GM21423 (cell line): ENCODE measurements around the gene XRCC6.
"Not testable (repeated sequence)": the region's sequence is repeated elsewhere in the genome, so short reads cannot be mapped to it uniquely, and the experiment has no call there.

Source experiments
- ATAC-seq: cut with Tn5 transposase; IDR thresholded peaks from one replicate; pipeline ENCODE4 v1.9.1; 2021; ENCODE audit warnings: mild to moderate bottlenecking, moderate library complexity; ENCODE audit not compliant: unreplicated experiment

XRCC6 gene

DNA sequence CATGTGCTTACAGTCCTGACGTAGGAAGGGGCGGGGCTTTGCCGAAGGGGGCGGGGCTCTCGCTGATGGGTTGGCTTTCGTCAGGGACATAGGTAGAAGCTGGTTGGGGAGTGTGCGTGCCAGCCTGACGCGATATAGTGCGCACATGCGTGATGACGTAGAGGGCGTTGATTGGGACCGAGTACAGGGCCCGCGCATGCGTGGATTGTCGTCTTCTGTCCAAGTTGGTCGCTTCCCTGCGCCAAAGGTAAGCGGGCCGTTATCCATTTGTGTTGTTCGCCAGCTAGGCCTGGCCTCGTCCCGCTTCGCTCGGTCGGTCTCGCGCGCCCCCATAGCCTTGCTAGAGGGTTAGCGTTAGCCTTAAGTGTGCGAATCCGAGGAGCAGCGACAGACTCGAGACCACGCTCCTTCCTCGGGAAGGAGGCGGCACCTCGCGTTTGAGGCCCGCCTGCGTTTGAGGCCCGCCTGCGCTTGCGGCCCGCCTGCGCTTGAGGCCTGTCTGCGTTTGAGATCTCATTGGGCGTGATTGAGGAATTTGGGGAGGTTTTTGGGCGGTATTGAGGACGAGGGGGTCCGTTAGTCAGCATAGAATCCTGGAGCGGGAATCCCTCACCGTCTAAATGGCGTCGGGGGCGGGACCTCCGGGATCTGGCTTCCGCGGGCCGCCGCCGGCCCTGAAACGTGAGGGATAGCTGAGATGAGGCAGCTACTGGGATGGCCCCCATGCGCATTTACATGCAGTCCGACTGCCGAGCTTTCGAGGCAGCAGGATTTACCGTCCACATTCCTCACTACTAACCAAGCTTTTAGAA, at the start of gene XRCC6:
TSS of gene XRCC6 (plus strand) at position 197 of the 812 bp plus-strand sequence. CDS start 710 bp downstream, outside the sequence.
- ATAC-seq, result peak; percentile 80

DNA sequence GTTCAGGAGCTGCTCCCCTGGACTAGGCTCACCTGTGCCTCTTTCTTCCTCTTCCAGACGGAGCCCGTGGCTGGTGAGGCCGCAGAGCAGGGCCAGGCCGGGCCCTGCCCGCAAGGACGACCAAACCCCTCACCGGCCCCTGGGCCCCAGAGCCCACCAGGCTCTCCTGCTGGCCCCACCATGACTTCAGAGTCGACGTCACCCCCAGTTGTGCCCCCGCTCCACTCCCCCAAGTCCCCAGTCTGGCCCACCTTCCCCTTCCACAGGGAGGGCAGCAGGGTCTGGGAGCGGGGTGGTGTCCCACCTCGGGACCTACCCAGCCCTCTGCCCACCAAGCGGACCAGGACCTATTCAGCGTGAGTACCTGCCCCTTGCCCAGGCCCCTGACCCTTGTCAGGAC, 49.3 kb upstream of the XRCC6 start:
- no peak for ATAC-seq

- not testable (repeated sequence) for ATAC-seq
Measured at GRCh38 chr22:41572305-41572704, 48.8 kb upstream of the XRCC6 start.

DNA sequence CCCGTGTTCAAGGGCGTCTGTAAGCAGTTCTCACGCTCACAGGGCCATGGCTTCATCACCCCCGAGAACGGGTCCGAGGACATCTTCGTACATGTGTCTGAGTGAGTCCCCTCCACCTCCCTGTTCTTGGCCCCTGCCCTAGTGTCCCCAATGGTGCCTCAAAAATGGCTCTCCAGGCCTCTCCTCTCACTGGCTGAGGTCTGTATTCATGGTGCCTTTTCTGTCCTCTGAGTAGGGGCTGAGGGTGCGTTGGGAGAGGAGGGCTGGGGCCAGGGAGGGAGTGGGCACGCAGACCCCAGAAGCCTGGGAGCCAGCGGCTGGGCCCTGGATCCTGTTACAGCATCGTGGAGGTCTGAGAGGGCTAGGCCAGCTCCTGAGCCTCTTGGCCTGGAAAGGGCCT, 47.4 kb upstream of the XRCC6 start:
- ATAC-seq, result no peak

DNA sequence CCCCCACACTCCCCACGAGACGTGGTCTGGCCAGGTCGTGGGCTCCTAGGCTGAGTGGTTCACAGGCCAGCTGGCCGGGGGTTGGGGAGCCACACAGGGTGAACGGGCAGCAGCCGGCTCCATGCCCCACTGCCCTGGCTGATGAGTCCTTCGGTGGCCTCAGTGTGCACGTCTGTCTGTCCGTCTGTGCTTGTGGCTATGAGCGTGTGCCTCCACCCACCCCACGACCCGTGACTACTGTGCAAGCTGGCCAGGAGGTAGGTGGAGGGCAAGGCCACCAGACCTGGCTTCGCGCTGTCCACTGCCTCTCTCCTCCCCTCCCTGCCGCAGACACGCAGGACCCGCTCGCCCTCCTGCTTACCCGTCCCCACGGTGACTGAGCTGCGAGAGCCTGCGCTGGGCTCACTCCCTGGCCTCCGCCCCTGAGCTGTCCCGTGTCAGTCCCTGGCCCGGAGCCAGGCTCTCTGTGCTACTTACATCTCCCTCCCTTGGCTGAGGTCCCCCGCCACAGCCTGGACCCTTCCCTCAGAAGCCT, 46.2 kb upstream of the XRCC6 start:
- no peak for ATAC-seq

- ATAC-seq, result no peak
Measured at GRCh38 chr22:41575533-41575932, 45.6 kb upstream of the XRCC6 start.

GRCh38 chr22:41576877-41577276, 44.2 kb upstream of the XRCC6 start:
- no peak for ATAC-seq

DNA sequence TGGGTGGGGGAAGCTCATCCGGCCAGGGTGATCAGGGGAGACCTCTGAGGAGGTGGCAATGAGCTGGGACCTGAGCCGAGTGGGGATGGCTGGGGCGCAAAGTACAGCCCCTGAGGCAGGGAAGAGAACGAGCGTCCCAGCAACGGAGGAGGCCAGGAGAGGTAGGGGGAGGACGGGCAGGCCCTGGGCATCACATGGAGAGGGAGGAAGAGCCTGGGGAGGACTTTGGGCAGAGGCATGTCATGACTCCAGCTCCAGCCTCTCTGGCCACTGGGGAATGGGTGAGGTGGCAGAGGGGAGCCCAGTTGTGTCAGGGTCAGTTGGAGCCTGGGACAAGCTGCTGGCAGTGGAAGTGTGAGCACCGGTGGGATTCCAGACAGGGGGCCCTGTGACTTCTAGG, 43.0 kb upstream of the XRCC6 start:
- ATAC-seq, result no peak

GRCh38 chr22:41578818-41579217, 42.3 kb upstream of the XRCC6 start:
- no peak for ATAC-seq

GRCh38 chr22:41579297-41579996, 41.6 kb upstream of the XRCC6 start:
- ATAC-seq, result no peak

- ATAC-seq, result no peak
Measured at GRCh38 chr22:41579997-41580355, 41.1 kb upstream of the XRCC6 start.

DNA sequence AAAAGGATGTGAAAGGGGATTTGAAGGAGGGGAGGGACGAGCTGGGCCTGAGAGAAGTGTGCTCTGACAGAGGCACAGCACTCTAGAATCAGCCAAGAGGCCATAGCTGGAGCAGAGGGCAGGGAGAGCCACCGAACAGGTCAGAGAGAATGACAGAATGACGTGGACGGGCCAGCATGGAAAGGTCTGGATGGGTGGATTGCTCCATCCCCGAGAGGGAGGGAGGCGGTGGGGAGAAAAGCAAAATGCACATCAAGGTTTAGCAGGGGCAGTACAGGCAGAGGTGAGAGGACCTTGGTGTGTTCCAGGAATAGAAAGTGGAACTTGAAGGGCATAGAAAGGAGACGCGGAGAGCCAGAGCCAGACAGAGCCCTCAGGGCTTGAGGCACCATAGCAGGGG, 38.4 kb upstream of the XRCC6 start:
- ATAC-seq, result no peak

DNA sequence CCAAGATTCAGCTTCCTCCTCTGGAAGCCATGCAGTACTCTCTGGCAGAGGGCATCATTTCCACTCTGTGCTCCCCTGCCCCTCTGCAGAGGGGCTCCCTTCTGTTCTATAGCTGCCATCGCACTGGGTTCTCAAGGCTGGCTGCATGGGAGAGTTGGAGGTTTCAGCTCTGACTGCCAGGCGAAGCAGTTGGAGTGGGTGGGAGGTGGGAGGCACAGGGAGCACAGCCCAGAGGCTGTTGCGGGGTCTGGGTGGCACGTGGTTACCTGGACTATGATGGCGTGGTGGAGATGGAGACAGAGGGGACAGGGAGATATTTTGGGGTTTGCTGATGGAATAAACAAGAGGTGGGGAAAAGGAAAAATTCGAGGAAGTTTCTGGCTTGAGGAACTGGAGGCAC, 36.2 kb upstream of the XRCC6 start:
- ATAC-seq, result no peak

DNA sequence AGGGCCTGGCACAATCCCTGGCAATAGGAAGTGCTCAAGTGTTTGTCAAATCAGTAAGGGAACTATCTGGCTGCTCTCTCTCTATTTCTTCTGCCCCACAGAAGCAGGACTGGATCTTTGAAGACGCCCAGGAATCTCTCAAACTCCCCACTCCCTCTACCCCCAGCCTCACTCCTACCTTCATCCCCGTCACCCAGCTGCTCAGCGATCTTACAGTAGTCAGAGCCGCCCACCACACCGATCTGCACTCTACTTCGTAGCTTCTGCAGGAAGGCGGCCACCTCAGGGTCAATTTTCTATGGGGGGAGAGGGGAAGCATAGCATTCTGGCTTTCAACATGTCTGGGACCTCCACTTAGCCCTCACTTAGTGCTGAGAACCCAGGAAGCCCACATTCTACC, 35.2 kb upstream of the XRCC6 start:
- ATAC-seq, result no peak

DNA sequence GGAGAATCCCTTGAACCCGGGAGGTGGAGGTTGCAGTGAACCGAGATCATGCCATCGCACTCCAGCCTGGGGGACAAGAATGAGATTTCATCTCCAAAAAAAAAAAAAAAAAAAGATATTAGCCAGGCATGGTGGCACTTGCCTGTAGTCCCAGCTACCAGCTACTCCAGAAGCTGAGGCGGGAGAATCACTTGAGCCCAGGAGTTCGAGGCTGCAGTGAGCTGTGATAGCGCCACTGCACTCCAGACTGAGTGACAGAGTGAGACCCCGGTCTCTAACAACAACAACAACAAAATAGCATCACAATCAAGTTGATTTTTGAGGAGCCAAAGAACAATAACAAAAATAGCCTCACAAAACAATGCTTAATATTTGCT, 33.8 kb upstream of the XRCC6 start:
- ATAC-seq, result no peak

GRCh38 chr22:41589391-41590241, 31.5 kb upstream of the XRCC6 start, which contains the start of gene PMM1:
TSS of gene PMM1 (minus strand) at chr22:41589840. CDS start at chr22:41589805, 35 bp downstream.
- peak; percentile 91 for ATAC-seq

DNA sequence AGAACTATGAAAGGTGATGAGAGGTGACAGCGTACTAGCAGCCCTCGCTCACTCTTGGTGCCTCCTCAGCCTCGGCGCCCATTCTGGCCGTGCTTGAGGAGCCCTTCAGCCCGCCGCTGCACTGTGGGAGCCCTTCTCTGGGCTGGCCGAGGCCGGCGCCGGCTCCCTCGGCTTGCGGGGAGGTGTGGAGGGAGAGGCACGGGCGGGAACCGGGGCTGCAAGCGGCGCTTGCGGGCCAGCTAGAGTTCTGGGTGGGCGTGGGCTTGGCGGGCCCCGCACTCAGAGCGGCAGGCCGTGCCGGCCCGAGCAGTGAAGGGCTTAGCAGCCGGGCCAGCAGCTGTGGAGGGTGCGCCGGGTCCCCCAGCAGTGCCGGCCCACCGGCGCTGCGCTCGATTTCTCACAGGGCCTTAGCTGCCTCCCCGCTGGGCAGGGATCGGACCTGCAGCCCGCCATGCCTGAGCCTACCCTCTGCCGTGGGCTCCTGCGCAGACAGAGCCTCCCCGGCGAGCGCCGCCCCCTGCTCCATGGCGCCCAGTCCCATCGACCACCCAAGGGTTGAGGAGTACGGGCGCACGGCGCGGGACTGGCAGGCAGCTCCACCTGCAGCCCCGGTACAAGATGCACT, 27.6 kb upstream of the XRCC6 start:
- not testable (repeated sequence) for ATAC-seq

- no peak for ATAC-seq
Measured at GRCh38 chr22:41595703-41596102, 25.4 kb upstream of the XRCC6 start.

DNA sequence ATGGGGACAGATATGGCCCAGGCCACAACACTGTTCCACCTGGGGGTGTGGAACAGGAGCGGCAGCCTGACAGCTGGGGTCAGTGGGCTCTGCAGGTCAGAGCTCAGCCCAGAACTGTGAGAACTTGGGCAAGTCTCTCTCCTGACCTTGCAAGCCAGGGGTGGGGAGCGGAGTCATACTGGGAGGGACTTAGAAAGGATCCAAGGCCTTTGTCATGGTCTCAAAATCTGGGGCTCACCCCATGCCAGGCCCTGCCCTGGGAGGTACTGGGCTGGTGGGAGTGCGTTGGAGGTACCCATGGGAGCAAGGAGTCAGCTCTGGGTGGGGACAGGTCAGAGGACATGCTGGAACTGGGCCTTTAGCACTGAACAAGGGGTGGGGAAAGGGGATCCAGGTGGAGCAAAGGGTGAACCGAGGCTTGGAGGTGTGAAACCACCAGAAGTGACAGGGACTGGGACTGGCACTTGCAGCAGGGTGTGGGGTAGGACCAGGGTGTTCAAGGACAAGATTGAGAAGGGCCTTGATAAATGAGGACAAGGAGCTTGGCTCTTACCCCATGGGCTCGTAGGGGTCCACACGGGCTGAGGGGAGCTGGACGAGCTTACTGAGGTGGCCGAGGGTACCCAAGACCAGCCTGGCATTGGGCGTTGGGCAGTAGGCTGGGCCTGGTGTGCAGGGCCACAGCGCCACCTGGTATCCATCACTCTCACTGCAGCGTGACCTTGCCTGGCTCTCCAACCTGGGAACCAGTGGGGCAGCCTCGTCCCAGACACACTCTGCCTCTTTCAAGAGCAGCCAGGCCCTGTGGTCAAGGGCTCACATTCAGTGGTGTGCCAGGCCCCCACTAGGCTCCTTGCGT, 24.1 kb upstream of the XRCC6 start:
- no peak for ATAC-seq

DNA sequence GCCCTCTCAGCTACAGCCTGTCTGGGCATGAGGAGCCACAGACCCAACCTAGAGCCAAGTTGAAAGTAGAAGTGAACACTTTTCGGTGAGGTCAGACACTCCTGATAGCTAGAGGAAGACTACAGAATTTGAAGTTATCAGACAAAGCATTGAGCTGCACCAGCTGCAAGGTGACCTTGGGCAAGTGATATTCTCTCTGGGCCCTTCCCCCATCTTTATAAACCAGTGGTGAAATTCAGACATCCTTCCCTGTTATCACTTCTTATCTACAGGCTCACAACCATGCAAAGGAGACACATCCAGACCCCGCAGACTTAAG, 23.5 kb upstream of the XRCC6 start:
- no peak for ATAC-seq
